MM.1S (cell line): ENCODE results near the gene ANGPTL5.

Experiments
- DNase-seq: peaks from one replicate; pipeline ENCODE4 v3.0.0-alpha.2; 2015
- H2AFZ ChIP-seq: fragments of 300-600 bp; sonication (generic); 2 replicates; pipeline ENCODE4 v1.6.0; 2016; ENCODE audit warnings: antibody characterized with exemption, low read length
- H3F3A ChIP-seq: fragments of 300-600 bp; sonication (generic); 2 replicates; pipeline ENCODE4 v1.6.1; 2016; ENCODE audit warnings: mild to moderate bottlenecking, antibody characterized with exemption, low read length, moderate library complexity, mixed read lengths; ENCODE audit not compliant: insufficient read depth
- H3K27ac ChIP-seq: fragments of 300-600 bp; sonication (generic); 2 replicates; pipeline ENCODE4 v1.5.1; 2016; ENCODE audit warnings: mild to moderate bottlenecking, low read length
- H3K27me3 ChIP-seq: fragments of 300-600 bp; sonication (generic); replicated peaks from 2 replicates; pipeline ENCODE4 v1.6.0; 2016; ENCODE audit warnings: low read length; ENCODE audit not compliant: insufficient read depth
- H3K36me3 ChIP-seq: fragments of 300-600 bp; sonication (generic); replicated peaks from 2 replicates; pipeline ENCODE4 v1.6.1; 2016; ENCODE audit warnings: mild to moderate bottlenecking, low read length, mixed read lengths; ENCODE audit not compliant: insufficient read depth
- H3K4me1 ChIP-seq: fragments of 300-600 bp; sonication (generic); 2 replicates; pipeline ENCODE4 v1.6.1; 2016; ENCODE audit warnings: low read length, mixed read lengths
- H3K4me2 ChIP-seq: fragments of 300-600 bp; sonication (generic); 2 replicates; pipeline ENCODE4 v1.6.0; 2016; ENCODE audit warnings: low read depth, low read length
- H3K4me3 ChIP-seq: fragments of 300-600 bp; sonication (generic); 2 replicates; pipeline ENCODE4 v1.5.1; 2016; ENCODE audit warnings: low read length, mixed read lengths
- H3K79me2 ChIP-seq: fragments of 300-600 bp; sonication (generic); 2 replicates; pipeline ENCODE4 v1.6.1; 2016; ENCODE audit warnings: mixed run types, low read length, mixed read lengths
- H3K9ac ChIP-seq: fragments of 300-600 bp; sonication (generic); 2 replicates; pipeline ENCODE4 v1.6.1; 2016; ENCODE audit warnings: low read length, mixed read lengths
- H3K9me2 ChIP-seq: fragments of 300-600 bp; sonication (generic); replicated peaks from 2 replicates; pipeline ENCODE4 v1.6.1; 2016; ENCODE audit warnings: mild to moderate bottlenecking, low read length, mixed read lengths; ENCODE audit not compliant: insufficient read depth
- H3K9me3 ChIP-seq: fragments of 300-600 bp; sonication (generic); replicated peaks from 2 replicates; pipeline ENCODE4 v1.6.1; 2016; ENCODE audit warnings: mild to moderate bottlenecking, low read length, mixed read lengths; ENCODE audit not compliant: insufficient read depth
- H4K20me1 ChIP-seq: fragments of 300-600 bp; sonication (generic); 2 replicates; pipeline ENCODE4 v1.6.1; 2016; ENCODE audit warnings: mild to moderate bottlenecking, low read length, moderate library complexity, mixed read lengths; ENCODE audit not compliant: insufficient read depth
- CTCF ChIP-seq: fragments of 300-600 bp; sonication (generic); IDR thresholded peaks from 2 replicates; pipeline ENCODE4 v1.5.1; 2016; ENCODE audit warnings: antibody characterized with exemption, low read length, mixed read lengths
- EZH2 ChIP-seq: fragments of 300-600 bp; sonication (generic); optimal IDR thresholded peaks from 2 replicates; pipeline ENCODE3; 2017; ENCODE audit warnings: low read depth, mild to moderate bottlenecking, antibody characterized with exemption, low read length, mixed read lengths
- EZH2phosphoT487 ChIP-seq: fragments of 300-600 bp; sonication (generic); IDR thresholded peaks from 2 replicates; pipeline ENCODE4 v1.6.1; 2018; ENCODE audit warnings: antibody characterized with exemption, low read length

The ANGPTL5 gene

GRCh38 chr11:101929294-101929915 is 13.1 kb upstream of the ANGPTL5 start:
- Histone ChIP-seq H3F3A (no peaks in the 10 kb centered on the region; the same call in 1 of the 2 replicates), H3K9me2 (no peaks in the 10 kb centered on the region), H2AFZ (no peak overlapping the region), H3K79me2 (no peaks in the 10 kb centered on the region), H3K4me3 (no peak overlapping the region), H3K9me3 (no peaks in the 10 kb centered on the region), H4K20me1 (no peaks in the 10 kb centered on the region), H3K4me2 (no peak overlapping the region), H3K27me3 (no peaks in the 10 kb centered on the region), H3K9ac (no peak overlapping the region), H3K36me3 (no peaks in the 10 kb centered on the region), H3K4me1 (no peaks in the 10 kb centered on the region), H3K27ac (no peak overlapping the region)
- TF ChIP-seq CTCF, result no peak
- no peak for TF ChIP-seq EZH2phosphoT487
- no peak for TF ChIP-seq EZH2
- no peak for DNase-seq

- DNase-seq, result no peak
- no peaks in the 10 kb centered on the region for H3K4me1 ChIP-seq
- no peak for TF ChIP-seq EZH2phosphoT487
- no peak for TF ChIP-seq EZH2
- TF ChIP-seq CTCF, result no peak
- H4K20me1 ChIP-seq, result no peaks in the 10 kb centered on the region
- H3K9me2 ChIP-seq, result no peaks in the 10 kb centered on the region
- no peaks in the 10 kb centered on the region for H3K27me3 ChIP-seq
- H3K27ac ChIP-seq, result no peak overlapping the region
- no peak overlapping the region for H3K9ac ChIP-seq
- H3K79me2 ChIP-seq, result no peaks in the 10 kb centered on the region
- H3K36me3 ChIP-seq, result no peaks in the 10 kb centered on the region
- no peak overlapping the region for H2AFZ ChIP-seq
- no peak overlapping the region for H3K4me3 ChIP-seq
- H3K4me2 ChIP-seq, result no peak overlapping the region
- no peaks in the 10 kb centered on the region for H3K9me3 ChIP-seq
- H3F3A ChIP-seq, result no peaks in the 10 kb centered on the region; the same call in 1 of the 2 replicates
Measured at GRCh38 chr11:101923554-101923953, 7.2 kb upstream of the ANGPTL5 start.

- Histone ChIP-seq H3K4me2 (no peak overlapping the region), H4K20me1 (no peaks in the 10 kb centered on the region), H3K9ac (no peak overlapping the region), H3F3A (0 out of 2 replicates have a peak, but pooled peaks cover 1% of the 10 kb centered on the region), H3K27me3 (no peaks in the 10 kb centered on the region), H3K9me2 (no peaks in the 10 kb centered on the region), H3K79me2 (no peaks in the 10 kb centered on the region), H3K9me3 (no peaks in the 10 kb centered on the region), H3K4me3 (no peak overlapping the region), H3K27ac (no peak overlapping the region), H2AFZ (no peak overlapping the region), H3K4me1 (peaks cover 7% of the 10 kb centered on the region), H3K36me3 (no peaks in the 10 kb centered on the region)
- TF ChIP-seq EZH2, result no peak
- TF ChIP-seq CTCF, result no peak
- TF ChIP-seq EZH2phosphoT487, result no peak
- no peak for DNase-seq
Measured at GRCh38 chr11:101920992-101921391, 4.7 kb upstream of the ANGPTL5 start.
